Cardiac septum (tissue), 1 donor: ENCODE measurements around the gene ITGA1. TPM values are rescaled to one million over a fixed set of nuclear protein-coding genes. Genes with fewer than 3 reads are reported as not detected.

ENCODE experiments used
- DNase-seq: peaks from one replicate; pipeline ENCODE4 v3.0.0-alpha.2; 2020; ENCODE audit warnings: low spot score
- intact Hi-C: fragments of 100-400 bp; cut with DNase I; formaldehyde crosslinking; loops from one replicate; pipeline ENCODE4 v1.14.0; 2022
- total RNA-seq: library from RNA; stranded (reverse); fragmentation: NEBNext Ultra II Directional; extraction: Animal tissue kit (Norgen Biotek cat#: 25700); gene quantifications from one replicate; pipeline ENCODE4 v1.2.1, GENCODE V29; 2021
- donor health status: DM: no; HTN: no; CAD: no.

The ITGA1 gene
- total RNA-seq, 1 donor from 2014 or later: 40.3 TPM

GRCh38 chr5:52796516-52797103 lies 8.9 kb downstream of the ITGA1 start:
- DNase-seq: no peak
- intact Hi-C loops: no loop called here

GRCh38 chr5:52798938-52799337 lies 11.2 kb downstream of the ITGA1 start:
- no peak for DNase-seq
- intact Hi-C loops: no loop called here

GRCh38 chr5:52799358-52799982 lies 11.8 kb downstream of the ITGA1 start:
- no peak for DNase-seq
- intact Hi-C loops: no loop called here

- peak; percentile 98 for DNase-seq
- intact Hi-C loops: no loop called here
Observed at GRCh38 chr5:52799983-52800393, 12.3 kb downstream of the ITGA1 start.

- peak; percentile 90 for DNase-seq
- intact Hi-C loops: no loop called here
Observed at GRCh38 chr5:52800394-52801213, 12.9 kb downstream of the ITGA1 start.

- DNase-seq: no peak
- intact Hi-C loops: no loop called here
Observed at GRCh38 chr5:52801329-52801728, 13.6 kb downstream of the ITGA1 start.

- intact Hi-C loops: no loop called here
- no peak for DNase-seq
Observed at GRCh38 chr5:52802272-52802973, 14.7 kb downstream of the ITGA1 start.

GRCh38 chr5:52802974-52803336 lies 15.2 kb downstream of the ITGA1 start:
- DNase-seq: no peak
- intact Hi-C loops: no loop called here

- DNase-seq: no peak
- intact Hi-C loops: no loop called here
Observed at GRCh38 chr5:52804387-52804791, 16.7 kb downstream of the ITGA1 start.

GRCh38 chr5:52804981-52805380 lies 17.3 kb downstream of the ITGA1 start:
- intact Hi-C loops: no loop called here
- DNase-seq: no peak

GRCh38 chr5:52805615-52806014 lies 17.9 kb downstream of the ITGA1 start:
- no peak for DNase-seq
- intact Hi-C loops: no loop called here

- no peak for DNase-seq
- intact Hi-C loops: no loop called here
Observed at GRCh38 chr5:52807037-52807436, 19.3 kb downstream of the ITGA1 start.

- intact Hi-C loops: no loop called here
- no peak for DNase-seq
Observed at GRCh38 chr5:52807723-52808122, 20.0 kb downstream of the ITGA1 start.

GRCh38 chr5:52808316-52808901 lies 20.7 kb downstream of the ITGA1 start:
- no peak for DNase-seq
- intact Hi-C loops: no loop called here

- DNase-seq: no peak
- intact Hi-C loops: loop anchor here (5.0 kb wide), 1 partner anchor 37 kb away; no protein-coding TSS in a partner anchor
Observed at GRCh38 chr5:52809884-52810283, 22.2 kb downstream of the ITGA1 start.

- DNase-seq: no peak
- intact Hi-C loops: loop anchor here (5.0 kb wide), 1 partner anchor 37 kb away; no protein-coding TSS in a partner anchor
Observed at GRCh38 chr5:52810426-52810825, 22.7 kb downstream of the ITGA1 start.

GRCh38 chr5:52811067-52811749 lies 23.5 kb downstream of the ITGA1 start:
- no peak for DNase-seq
- intact Hi-C loops: loop anchor here (5.0 kb wide), 1 partner anchor 36 kb away; no protein-coding TSS in a partner anchor

GRCh38 chr5:52814352-52815148 lies 26.8 kb downstream of the ITGA1 start:
- intact Hi-C loops: loop anchor here (5.0 kb wide), 1 partner anchor 33 kb away; no protein-coding TSS in a partner anchor
- no peak for DNase-seq
